GM21367 (cell line): ENCODE results near the gene PAQR6.
"Not testable (repeated sequence)": the region's sequence is repeated elsewhere in the genome, so short reads cannot be mapped to it uniquely, and the experiment has no call there.

Experiments
- ATAC-seq: cut with Tn5 transposase; IDR thresholded peaks from one replicate; pipeline ENCODE4 v1.9.1; 2021; ENCODE audit not compliant: unreplicated experiment

Gene PAQR6

DNA sequence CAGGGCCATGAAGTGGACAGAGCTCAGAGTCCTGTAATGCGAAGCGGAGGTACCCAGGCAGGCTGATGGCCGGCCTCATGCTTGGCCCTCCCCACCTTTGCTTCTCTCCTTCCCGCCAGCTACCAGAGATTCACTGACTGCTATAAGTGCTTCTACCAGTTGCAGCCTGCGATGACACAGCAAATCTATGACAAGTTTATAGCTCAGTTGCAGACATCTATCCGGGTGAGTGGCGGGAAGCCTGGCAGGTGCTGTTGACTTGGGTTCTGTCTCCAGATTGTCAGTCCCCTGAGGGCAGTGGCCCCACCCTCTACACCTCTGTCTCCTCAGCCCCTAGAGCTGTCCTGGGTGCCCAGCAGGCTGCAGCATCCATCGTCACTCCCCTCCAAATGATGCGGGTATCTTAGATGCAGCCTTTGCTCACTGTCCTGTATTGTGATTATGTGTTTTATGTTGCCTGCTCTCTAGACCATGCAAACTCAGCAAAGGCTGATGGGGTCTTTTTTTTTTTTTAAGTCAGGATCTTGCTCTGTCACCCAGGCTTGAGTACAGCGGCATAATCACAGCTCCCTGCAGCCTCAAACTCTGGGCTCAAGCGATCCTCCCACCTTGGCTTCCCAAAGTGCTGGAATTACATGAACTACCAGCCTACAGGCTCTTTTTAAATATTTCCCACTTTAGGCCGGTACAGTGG, 15.5 kb downstream of the PAQR6 start:
- ATAC-seq = no peak

DNA sequence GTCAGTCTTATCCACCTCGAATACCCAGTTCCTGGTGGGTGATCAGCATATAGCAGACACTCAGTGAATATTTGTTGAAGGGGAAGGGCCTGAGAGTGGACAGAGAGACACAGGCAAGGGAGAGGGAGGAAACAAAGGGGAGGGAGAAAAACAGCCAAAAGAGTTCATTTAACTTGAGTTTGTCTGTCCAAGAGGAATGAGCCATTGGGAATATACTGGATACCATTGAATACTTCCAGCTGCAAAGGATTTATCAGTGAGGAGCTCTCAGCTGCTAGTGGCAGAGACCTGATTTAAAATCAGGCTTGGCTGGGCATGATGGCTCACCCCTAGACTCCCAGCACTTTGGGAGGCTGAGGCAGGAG, 17.4 kb downstream of the PAQR6 start:
- no peak for ATAC-seq

DNA sequence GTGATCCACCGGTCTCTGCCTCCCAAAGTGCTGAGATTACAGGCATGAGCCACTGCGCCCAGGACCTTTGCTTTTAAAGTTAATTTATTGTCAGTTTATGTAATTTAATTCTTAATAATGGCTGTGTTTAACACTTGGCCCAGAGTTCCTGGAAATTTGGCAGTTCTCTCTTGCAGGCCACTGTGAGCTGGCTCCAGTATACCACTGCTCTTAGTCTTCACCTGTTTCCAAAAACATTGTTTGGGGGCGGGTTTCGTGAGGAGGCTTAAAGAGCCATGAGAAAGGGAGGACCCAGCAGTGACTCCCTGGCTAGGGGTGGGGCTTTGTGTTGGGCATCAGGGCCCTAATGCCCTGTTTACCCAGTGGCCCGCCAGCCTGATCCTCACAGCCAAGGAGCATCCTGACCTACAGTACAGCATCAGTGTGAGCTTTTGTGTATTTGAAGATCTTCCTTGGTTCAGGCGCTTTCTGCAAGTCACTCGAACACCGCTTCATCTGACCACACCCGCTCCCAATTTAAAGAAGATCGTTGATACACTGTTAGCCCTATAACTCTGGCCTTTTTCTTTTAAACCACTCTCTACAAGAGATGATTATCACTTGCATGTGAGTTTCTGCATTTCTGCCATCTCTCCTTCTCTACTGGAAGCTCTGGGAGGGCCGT, 17.9 kb downstream of the PAQR6 start:
- no peak for ATAC-seq

DNA sequence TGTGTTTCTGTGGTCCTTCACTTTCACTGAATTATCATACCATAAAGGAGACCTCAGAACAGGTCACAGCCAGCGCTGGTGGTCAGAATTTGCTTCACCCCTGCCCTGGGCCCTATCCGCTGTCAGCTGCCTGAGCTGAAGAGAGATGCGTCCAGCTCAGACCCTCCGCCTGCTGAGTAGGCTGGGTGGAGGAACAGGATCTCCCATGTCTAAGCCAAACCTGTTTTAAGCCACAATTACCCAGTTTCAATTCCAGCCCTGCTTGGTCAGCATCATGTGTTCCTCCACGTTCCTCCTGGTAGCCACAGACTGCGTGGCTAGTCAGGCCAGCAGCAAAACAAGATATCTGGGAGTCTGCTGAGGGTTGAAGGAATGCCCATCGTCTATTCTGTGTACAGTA, 19.4 kb downstream of the PAQR6 start:
- ATAC-seq = no peak

DNA sequence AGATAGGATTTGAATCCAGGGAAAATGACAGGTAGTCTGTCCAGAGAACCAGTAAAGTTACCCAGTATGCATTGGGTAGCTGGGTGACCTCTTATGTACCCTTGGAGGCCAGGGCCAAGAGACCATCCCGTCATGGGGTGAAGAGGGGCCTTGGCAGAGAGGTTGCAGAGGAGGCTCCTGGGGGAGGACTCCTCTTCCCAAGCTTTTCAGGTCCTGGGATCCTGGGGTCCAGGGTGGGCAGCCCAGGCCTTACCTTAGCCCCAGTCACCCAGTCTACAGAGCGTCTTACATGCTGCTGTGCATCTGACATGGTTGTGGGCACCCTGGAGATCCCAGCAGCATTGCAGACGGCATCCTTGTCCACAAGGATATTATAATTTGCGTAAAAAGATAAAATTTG, 21.1 kb downstream of the PAQR6 start:
- no peak for ATAC-seq

DNA sequence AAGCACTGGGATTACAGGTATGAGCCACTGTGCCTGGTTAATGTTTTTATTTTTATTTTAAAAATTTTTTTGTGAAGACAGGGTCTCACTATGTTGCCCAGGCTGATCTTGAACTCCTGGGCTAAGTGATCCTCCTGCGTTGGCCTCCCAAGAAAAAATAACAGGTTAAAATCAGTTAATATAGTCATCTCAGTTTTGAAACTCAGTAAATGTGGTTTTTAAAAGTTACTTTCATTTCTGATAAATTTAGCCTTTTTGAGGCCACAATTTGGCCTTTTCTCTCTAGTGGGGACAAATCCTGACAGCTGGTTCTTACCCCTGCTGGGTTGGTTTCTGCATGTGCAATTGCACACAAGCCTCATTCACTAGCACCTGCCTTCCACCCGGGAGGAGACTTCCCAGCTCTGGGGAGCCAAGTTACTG, 21.7 kb downstream of the PAQR6 start:
- peak; percentile 62 for ATAC-seq

DNA sequence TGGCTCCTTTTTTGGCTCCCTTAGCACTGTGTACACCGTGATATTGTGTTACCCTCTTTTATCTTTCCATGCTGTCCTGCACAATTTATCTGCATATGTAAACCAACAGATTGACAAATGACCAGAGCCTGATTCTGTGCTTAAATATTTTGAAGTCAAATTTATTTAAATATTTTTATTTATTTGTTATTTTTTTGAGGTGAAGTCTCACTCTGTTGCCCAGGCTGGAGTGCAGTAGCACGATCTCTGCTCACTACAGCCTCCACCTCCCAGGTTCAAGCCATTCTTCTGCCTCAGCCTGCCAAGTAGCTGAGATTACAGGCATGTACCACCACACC, 22.2 kb downstream of the PAQR6 start:
- no peak for ATAC-seq

DNA sequence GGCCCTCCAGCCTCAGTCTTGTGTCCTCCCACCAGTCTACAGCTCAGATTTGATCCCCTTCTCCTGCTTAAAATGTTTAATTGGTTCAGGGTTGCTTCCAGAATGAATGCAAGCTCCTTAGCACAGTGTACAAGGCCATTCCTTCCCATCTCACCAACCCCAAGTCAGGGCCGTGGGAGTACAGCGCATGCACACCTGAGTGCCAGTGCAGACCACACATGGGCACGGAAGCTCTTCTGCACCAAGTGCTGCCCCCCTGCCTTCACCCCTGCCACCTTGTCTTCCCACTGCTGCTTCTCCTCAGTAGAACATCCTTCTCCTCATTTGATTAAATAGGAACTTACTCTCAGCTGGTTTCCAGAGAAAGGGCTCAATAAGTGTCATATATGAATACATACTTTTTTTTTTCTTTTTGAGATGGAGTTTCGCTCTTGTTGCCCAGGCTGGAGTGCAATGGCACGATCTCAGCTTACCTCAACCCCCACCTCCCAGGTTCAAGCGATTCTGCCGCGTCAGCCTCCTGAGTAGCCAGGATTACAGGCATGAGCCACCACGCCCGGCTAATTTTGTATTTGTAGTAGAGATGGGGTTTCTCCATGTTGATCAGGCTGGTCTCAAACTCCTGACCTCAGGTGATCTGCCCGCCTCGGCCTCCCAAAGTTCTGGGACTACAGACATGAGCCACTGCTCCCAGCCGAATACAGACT, 25.7 kb downstream of the PAQR6 start:
- no peak for ATAC-seq

DNA sequence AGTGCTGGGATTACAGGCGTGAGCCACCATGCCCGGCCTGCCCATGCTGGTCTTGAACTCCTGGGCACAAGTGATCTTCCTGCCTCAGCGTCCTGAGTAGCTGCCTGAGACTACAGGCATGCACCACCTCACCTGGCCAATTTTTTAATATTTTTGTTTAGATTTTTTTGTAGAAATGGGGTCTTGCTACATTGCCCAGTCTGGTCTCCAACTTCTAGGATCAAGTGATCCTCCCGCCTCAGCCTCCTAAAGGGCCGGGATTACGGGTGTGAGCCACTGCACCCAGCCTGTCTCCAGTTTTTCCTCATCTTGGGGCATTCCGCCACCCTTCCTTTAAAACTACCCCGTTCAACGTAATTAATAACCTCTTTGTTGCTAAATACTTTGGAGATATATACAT, 27.6 kb downstream of the PAQR6 start:
- no peak for ATAC-seq

DNA sequence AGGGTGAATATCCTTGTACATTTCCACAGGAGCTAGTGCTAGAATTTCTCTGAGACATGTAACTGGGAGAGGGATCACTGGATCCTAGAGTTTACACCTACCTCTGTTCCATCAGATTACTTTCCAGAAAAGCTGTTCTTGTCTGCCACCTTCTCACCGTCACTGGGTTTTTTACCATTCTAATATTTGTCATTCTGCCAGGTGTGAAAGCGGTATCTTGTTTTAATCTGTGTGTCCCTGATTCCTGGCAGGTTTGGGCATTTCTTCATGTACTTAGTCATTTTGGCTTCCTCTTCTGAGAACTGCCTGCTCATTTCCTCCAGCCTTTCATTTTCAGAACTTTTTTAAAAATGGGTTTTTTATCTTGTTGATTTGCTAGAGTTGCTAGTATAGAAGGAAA, 30.0 kb downstream of the PAQR6 start:
- no peak for ATAC-seq

DNA sequence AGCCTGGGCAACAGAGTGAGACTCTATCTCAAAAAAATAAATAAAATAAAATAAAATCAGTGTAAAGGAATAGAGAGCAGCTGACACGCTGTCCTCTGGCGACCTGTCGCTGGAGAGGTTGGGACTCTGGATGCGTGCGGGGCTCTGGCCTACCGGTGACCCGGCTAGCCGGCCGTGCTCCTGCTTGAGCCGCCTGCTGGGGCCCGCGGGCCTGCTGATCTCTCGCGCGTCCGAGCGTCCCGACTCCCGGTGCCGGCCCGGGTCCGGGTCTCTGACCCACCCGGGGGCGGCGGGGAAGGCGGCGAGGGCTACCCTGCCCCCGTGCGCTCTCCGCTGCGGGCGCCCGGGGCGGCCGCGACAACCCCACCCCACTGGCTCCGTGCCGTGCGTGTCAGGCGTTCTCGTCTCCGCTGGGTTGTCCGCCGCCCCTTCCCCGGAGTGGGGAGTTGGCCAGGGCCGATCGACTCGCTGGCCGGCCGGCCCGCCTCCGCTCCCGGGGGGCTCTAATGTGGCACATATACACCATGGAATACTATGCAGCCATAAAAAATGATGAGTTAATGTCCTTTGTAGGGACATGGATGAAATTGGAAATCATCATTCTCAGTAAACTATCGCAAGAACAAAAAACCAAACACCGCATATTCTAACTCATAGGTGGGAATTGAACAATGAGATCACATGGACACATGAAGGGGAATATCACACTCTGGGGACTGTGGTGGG, 31.3 kb downstream of the PAQR6 start:
- ATAC-seq = not testable (repeated sequence)

DNA sequence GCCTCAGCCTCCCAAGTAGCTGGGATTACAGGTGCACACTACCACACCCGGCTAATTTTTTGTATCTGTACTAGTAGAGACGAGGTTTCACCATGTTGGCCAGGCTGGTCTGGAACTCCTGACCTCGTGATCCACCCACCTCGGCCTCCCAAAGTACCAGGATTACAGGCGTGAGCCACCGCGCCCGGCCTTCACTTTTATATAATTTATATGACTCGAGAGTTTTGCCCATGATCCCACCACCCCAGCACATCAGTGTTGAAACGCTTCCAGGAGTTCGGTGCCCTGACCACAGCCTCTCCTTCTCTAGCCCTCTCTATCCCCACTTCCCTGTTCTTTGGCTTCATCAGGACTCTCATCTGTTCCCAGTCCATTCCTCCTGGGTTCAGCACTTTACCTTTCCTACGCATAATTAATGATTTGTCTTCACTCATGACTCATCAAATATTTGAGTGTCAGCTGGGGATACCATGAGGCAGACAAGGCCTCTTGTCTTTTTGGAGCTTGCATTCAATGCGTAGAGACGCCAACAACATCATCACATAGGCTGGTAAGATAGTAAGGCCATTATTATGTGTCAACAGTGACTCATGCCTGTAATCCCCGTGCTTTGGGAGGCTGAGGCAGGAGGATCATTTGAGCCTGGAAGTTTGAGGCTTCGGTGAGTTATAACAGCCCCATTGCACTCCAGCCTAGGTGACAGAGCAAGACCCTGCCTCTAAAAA, 33.7 kb downstream of the PAQR6 start:
- ATAC-seq = no peak

DNA sequence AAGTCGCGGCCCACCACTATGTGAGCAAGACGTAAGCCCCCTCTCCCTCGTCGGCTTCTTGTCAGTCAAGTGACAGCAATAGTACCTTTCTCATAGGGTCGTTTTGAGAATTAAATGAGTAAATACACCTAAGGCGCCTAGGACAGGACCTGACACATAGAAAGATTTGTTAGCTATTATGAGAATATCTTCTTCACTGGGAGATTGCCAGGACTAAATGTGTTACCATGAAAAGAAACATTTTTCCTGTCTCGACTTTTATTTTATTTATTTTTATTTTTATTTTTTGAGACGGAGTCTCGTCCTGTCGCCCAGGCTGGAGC, 34.3 kb downstream of the PAQR6 start:
- ATAC-seq = no peak

DNA sequence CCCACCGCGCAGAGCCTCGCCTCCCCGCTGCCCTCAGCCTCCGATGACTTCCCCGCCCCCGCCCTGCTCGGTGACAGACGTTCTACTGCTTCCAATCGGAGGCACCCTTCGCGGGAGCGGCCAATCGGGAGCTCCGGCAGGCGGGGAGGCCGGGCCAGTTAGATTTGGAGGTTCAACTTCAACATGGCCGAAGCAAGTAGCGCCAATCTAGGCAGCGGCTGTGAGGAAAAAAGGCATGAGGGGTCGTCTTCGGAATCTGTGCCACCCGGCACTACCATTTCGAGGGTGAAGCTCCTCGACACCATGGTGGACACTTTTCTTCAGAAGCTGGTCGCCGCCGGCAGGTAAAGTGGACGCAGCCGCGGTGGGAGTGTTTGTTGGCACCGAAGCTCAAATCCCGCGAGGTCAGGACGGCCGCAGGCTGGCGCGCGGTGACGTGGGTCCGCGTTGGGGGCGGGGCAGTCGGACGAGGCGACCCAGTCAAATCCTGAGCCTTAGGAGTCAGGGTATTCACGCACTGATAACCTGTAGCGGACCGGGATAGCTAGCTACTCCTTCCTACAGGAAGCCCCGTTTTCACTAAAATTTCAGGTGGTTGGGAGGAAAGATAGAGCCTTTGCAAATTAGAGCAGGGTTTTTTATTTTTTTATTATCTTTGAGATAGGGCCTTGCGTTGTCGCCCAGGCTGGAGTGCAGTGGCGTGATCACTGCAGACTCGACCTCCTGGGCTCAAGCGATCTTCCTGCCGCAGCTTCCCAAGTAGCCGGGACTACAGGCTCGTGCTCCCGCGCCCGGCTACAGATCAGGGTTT, 34.8 kb downstream of the PAQR6 start, which contains the start of gene PMF1:
Gene PMF1 (plus strand): TSS at position 175 of the 811 bp plus-strand sequence. CDS start 9 bp downstream, at position 184.
- peak; percentile 78 for ATAC-seq

DNA sequence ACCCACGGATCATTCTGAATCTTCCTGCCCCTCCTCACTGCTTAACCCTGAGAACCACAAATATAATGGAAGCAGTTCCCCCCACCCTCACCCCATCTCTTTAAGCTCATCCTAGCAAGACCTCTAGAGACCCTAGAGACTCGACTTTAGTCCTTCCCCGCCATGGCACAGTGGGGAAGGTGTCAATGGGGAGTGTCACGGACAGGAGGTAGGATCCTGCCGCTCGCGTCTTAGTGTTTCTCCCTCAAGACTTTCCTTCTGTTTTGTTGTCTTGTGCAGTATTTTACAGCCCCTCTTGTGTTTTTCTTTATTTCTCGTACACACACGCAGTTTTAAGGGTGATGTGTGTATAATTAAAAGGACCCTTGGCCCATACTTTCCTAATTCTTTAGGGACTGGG, 35.7 kb downstream of the PAQR6 start:
- no peak for ATAC-seq

DNA sequence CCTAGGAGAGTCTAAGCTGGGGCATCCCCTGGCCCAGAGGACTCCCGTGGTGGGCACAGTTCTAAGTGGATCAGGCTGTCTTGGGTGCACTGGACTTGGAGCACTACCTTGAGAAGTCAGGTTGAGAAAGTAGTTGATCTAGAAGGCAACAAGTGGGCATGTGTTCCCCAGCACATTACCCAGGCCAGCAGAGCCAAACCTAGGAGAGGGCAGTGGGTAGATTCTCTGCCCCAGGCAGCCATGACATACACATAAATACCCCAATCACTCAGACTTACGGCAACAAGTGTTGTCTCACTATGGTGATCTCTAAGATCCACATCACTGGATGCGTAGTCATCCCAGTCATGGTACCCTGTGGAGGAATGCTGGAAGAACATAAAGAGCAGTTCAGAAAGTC, 36.6 kb downstream of the PAQR6 start:
- no peak for ATAC-seq

DNA sequence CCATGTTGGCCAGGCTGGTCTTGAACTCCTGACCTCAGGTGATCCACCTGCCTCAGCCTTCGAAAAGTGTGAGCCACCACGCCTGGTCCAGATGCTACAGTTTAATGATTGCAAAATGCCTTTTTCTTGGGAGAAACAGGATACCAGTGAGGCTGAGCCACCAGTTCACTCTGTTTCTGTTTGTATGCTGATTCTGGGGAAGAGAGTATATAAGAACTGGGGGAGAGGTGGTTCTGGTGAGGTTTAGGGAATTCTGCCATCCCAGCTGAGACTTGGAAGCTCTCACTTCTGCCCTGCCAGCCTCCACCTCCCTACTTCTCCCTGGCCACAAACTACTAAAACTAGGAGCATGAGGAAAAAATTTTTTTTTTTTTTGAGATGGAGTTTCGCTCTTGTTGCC, 43.2 kb downstream of the PAQR6 start:
- ATAC-seq = no peak

DNA sequence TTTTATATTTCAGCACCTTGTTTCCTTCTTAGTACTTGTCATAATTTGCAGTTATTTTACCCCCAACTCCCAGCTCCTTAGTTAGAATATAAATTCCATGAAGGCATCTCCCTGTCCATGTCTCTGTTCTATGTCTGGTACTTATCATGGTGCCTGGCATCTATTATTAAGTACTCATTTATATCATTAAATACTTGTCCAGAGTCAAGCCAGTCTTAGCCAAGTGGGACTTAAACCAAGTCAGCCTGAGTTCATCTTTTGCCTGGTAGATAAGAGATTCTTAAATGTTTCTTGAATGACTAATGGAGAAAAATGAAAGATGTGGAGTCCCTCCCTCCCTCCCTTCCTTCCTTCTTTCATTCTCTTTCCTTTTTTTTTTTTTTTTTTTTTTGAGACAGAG, 44.5 kb downstream of the PAQR6 start:
- no peak for ATAC-seq

DNA sequence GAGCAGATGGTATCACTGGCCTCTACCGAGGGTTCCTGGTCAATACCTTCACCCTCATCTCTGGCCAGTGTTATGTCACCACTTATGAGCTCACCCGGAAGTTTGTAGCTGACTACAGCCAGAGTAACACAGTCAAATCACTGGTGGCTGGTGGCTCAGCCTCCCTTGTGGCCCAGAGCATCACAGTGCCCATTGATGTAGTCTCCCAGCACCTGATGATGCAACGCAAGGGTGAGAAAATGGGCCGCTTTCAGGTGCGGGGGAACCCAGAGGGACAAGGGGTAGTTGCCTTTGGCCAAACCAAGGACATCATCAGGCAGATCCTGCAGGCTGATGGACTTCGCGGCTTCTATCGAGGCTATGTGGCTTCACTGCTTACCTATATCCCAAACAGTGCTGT, 47.8 kb downstream of the PAQR6 start:
- ATAC-seq = no peak

DNA sequence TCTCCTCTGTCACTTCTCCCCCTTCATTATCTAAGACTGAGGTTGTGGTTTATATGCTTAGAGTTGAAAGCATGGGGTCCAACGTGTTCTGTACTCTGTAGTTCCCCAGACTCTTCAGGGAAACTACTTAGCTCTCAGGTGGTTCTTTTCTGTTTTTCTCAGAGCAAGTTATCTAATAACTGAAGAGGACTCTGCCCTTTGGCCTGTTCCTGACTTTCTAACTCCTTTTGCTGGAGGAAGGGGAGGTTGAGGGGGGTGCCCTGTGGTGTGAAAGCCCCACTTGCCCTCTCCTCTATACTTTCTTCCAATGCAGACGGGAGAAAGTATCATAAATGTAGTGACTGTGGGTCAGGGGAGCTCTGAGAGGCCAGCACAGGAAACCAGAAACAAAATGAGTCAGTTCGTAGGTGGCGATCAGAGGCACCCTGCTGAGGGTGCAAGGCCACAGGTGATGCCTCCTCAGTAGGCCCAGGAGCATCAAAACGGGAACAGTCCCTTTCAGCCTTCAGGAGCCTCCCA, 49.0 kb downstream of the PAQR6 start:
- no peak for ATAC-seq
